COLO668 (cell line): ENCODE measurements around the gene GRIN2D.

Experiments used
- DNase-seq: peaks from one replicate; lab custom pipeline; 2025; ENCODE audit not compliant: unreplicated experiment; lab: John Stamatoyannopoulos, UW

GRIN2D gene

DNA sequence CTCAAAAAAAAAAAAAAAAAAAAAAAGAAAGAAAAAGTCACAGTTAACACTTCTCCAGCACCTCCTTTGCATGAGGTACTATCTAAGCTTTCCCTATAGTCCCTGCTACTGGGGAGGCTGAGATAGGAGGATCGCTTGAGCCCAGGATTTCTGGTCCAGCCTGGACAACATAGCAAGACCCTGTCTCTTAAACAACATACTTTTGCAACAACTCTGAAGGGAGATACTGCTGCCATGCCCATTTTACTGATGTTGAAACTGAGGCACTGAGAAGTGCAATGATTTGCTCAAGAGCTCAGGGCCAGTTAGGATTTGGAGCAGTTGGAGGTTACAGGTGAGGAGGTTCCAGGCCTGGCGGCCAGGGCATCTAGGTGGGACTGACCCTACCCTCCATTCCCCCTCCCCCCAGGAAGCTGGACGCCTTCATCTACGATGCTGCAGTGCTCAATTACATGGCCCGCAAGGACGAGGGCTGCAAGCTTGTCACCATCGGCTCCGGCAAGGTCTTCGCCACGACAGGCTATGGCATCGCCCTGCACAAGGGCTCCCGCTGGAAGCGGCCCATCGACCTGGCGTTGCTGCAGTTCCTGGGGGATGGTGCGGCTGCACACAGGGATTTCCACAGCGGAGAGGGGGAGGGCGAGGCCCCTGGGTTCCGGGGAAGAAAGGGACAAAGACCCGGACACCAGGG lies 48.0 kb downstream of the GRIN2D start:
- DNase-seq: no peak

DNA sequence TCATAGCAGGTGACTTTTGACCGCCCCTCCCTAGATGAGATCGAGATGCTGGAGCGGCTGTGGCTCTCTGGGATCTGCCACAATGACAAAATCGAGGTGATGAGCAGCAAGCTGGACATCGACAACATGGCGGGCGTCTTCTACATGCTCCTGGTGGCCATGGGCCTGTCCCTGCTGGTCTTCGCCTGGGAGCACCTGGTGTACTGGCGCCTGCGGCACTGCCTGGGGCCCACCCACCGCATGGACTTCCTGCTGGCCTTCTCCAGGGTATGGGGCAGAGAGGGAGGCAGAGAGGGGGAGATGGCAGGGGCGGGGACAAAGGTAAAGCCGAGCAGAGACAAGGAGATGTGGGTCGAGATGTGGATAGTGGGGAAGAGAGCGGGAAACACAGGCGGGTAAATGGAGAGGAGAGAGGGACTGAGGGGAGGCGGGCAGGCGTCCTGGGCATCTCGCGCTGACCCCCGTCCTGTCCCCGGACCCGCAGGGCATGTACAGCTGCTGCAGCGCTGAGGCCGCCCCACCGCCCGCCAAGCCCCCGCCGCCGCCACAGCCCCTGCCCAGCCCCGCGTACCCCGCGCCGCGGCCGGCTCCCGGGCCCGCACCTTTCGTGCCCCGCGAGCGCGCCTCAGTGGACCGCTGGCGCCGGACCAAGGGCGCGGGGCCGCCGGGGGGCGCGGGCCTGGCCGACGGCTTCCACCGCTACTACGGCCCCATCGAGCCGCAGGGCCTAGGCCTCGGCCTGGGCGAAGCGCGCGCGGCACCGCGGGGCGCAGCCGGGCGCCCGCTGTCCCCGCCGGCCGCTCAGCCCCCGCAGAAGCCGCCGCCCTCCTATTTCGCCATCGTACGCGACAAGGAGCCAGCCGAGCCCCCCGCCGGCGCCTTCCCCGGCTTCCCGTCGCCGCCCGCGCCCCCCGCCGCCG lies 48.9 kb downstream of the GRIN2D start:
- DNase-seq: no peak

DNA sequence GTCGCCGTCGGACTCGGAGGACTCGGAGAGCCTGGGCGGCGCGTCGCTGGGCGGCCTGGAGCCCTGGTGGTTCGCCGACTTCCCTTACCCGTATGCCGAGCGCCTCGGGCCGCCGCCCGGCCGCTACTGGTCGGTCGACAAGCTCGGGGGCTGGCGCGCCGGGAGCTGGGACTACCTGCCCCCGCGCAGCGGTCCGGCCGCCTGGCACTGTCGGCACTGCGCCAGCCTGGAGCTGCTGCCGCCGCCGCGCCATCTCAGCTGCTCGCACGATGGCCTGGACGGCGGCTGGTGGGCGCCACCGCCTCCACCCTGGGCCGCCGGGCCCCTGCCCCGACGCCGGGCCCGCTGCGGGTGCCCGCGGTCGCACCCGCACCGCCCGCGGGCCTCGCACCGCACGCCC lies 49.8 kb downstream of the GRIN2D start:
- peak; percentile 47 for DNase-seq
